ENCODE measurements around the gene TMEM91. TPM values are rescaled to one million over a fixed set of nuclear protein-coding genes. Genes with fewer than 3 reads are reported as not detected.

Gene TMEM91
- total and polyA plus RNA-seq, 9 of the 15 experiments (the other 6 are each of a cell fraction or from before 2014, with no cell fraction given) = 1.2 to 5.2 (median 2.7) TPM

DNA sequence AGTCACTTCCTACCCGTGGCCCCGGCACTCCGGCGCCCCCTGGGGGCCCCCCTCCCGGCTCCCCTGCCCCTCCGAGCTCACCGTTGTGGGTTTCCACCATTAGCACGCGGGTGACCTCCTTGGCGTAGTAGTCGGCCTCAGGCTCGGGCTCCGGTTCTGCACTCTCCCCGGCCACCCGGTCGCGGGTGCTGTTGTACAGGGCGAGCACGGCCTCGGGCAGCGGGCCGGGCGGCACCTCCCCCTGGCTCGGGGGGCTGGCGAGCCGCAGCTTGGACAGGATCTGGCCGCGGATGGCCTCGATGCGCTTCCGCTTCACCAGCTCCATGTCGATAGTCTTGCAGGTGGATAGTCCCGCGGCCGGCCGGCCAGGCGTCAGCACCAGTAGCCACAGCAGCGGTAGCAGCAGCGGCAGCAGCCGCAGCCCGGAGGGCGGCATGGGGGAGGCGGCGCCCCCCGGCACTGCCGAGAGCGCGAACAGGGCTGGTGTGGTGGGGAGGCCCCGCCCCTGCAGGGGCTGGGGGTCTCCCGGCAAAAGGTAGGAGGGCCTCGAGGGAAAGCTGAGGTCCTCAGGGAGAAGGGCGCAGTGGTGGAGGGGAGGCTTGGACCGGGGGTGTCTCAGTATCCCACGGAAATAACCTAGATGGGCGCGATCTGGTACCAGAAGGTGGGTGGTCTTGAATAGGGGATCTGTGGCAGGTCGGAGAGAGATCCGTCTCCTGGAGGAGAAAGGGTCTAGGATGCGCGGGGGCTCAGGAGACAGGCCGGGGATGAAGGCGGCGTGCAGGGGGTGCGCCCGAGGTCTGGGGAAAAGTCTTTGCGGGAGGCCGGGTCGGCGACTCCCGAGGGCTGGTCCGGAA is 23.5 kb upstream of the TMEM91 start (continued):
- TF ChIP-seq, protein P1, sequence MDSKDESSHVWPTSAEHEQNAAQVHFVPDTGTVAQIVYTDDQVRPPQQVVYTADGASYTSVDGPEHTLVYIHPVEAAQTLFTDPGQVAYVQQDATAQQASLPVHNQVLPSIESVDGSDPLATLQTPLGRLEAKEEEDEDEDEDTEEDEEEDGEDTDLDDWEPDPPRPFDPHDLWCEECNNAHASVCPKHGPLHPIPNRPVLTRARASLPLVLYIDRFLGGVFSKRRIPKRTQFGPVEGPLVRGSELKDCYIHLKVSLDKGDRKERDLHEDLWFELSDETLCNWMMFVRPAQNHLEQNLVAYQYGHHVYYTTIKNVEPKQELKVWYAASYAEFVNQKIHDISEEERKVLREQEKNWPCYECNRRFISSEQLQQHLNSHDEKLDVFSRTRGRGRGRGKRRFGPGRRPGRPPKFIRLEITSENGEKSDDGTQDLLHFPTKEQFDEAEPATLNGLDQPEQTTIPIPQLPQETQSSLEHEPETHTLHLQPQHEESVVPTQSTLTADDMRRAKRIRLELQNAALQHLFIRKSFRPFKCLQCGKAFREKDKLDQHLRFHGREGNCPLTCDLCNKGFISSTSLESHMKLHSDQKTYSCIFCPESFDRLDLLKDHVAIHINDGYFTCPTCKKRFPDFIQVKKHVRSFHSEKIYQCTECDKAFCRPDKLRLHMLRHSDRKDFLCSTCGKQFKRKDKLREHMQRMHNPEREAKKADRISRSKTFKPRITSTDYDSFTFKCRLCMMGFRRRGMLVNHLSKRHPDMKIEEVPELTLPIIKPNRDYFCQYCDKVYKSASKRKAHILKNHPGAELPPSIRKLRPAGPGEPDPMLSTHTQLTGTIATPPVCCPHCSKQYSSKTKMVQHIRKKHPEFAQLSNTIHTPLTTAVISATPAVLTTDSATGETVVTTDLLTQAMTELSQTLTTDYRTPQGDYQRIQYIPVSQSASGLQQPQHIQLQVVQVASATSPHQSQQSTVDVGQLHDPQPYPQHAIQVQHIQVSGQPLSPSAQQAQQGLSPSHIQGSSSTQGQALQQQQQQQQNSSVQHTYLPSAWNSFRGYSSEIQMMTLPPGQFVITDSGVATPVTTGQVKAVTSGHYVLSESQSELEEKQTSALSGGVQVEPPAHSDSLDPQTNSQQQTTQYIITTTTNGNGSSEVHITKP (IDR thresholded peaks at IDR 0.05; ENCODE audit: partially characterized antibody) = no peak
- TF ChIP-seq MTA2 (IDR thresholded peaks at IDR 0.05; ENCODE audit: low read depth) = no peak
- TF ChIP-seq, protein P2, sequence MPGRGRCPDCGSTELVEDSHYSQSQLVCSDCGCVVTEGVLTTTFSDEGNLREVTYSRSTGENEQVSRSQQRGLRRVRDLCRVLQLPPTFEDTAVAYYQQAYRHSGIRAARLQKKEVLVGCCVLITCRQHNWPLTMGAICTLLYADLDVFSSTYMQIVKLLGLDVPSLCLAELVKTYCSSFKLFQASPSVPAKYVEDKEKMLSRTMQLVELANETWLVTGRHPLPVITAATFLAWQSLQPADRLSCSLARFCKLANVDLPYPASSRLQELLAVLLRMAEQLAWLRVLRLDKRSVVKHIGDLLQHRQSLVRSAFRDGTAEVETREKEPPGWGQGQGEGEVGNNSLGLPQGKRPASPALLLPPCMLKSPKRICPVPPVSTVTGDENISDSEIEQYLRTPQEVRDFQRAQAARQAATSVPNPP (IDR thresholded peaks at IDR 0.05; ENCODE audit: borderline replicate concordance, insufficient read depth, insufficient read length) = no peak
- TF ChIP-seq GABPB1 (CRISPR knock-in tag; IDR thresholded peaks at IDR 0.05) = no peak
- no peak for TF ChIP-seq EWSR1 (IDR thresholded peaks at IDR 0.05; ENCODE audit: borderline replicate concordance, low read depth, partially characterized antibody)
- peak; percentile 29; the same call in 1 of the 2 replicates for TF ChIP-seq NFRKB (IDR thresholded peaks at IDR 0.05; ENCODE audit: low read depth)
- TF ChIP-seq, protein P3, sequence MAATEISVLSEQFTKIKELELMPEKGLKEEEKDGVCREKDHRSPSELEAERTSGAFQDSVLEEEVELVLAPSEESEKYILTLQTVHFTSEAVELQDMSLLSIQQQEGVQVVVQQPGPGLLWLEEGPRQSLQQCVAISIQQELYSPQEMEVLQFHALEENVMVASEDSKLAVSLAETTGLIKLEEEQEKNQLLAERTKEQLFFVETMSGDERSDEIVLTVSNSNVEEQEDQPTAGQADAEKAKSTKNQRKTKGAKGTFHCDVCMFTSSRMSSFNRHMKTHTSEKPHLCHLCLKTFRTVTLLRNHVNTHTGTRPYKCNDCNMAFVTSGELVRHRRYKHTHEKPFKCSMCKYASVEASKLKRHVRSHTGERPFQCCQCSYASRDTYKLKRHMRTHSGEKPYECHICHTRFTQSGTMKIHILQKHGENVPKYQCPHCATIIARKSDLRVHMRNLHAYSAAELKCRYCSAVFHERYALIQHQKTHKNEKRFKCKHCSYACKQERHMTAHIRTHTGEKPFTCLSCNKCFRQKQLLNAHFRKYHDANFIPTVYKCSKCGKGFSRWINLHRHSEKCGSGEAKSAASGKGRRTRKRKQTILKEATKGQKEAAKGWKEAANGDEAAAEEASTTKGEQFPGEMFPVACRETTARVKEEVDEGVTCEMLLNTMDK (IDR thresholded peaks at IDR 0.05; ENCODE audit: borderline replicate concordance, insufficient read depth, low read depth, low read length, poor library complexity, severe bottlenecking) = peak; percentile 99
- TF ChIP-seq FOXK2 (conservative IDR thresholded peaks at IDR 0.05 in 1 of 2, IDR thresholded peaks at IDR 0.05 in 1 of 2; ENCODE audit: low read depth in 2 of 2) = no peak
- TF ChIP-seq FOS (IDR thresholded peaks at IDR 0.05; ENCODE audit: extremely low read depth, insufficient read length) = no peak
- no peak for TF ChIP-seq NR1H2 (CRISPR knock-in tag; IDR thresholded peaks at IDR 0.05)
- no peak for TF ChIP-seq HDAC6 (IDR thresholded peaks at IDR 0.05; ENCODE audit: low read depth, low read length)
- TF ChIP-seq CBX3 (IDR thresholded peaks at IDR 0.05; ENCODE audit: borderline replicate concordance in 1 of 2, low read length in 2 of 2) = no peak
- TF ChIP-seq FOSL1 (tag; conservative IDR thresholded peaks at IDR 0.05) = no peak
- no peak for TF ChIP-seq NCOA4 (IDR thresholded peaks at IDR 0.05; ENCODE audit: partially characterized antibody)
- TF ChIP-seq, protein P4, sequence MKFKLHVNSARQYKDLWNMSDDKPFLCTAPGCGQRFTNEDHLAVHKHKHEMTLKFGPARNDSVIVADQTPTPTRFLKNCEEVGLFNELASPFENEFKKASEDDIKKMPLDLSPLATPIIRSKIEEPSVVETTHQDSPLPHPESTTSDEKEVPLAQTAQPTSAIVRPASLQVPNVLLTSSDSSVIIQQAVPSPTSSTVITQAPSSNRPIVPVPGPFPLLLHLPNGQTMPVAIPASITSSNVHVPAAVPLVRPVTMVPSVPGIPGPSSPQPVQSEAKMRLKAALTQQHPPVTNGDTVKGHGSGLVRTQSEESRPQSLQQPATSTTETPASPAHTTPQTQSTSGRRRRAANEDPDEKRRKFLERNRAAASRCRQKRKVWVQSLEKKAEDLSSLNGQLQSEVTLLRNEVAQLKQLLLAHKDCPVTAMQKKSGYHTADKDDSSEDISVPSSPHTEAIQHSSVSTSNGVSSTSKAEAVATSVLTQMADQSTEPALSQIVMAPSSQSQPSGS (CRISPR knock-in tag; IDR thresholded peaks at IDR 0.05) = no peak
- TF ChIP-seq ZNF124 (CRISPR knock-in tag; IDR thresholded peaks at IDR 0.05) = no peak
- TF ChIP-seq ZKSCAN1 (IDR thresholded peaks at IDR 0.05; ENCODE audit: low read depth, low read length) = no peak
- no peak for TF ChIP-seq EGR1 (conservative IDR thresholded peaks at IDR 0.05)
- TF ChIP-seq ZNF507 (tag; conservative IDR thresholded peaks at IDR 0.05) = no peak
- TF ChIP-seq NUFIP1 (IDR thresholded peaks at IDR 0.05; ENCODE audit: partially characterized antibody) = no peak

Measured in K562 (cell line).